Amniotic stem cell (primary cell): ENCODE results near the gene MEIS1.
A peak's percentile ranks its signal among the peaks of the same experiment; 100 is the strongest.

ENCODE experiments used
- DNase-seq: peaks from one replicate; lab custom pipeline; 2025; lab: John Stamatoyannopoulos, UW

Gene MEIS1

GRCh38 chr2:66566726-66567399 lies 131.9 kb downstream of the MEIS1 start:
- DNase-seq = no peak

GRCh38 chr2:66567729-66568128 lies 132.8 kb downstream of the MEIS1 start:
- no peak for DNase-seq

DNA sequence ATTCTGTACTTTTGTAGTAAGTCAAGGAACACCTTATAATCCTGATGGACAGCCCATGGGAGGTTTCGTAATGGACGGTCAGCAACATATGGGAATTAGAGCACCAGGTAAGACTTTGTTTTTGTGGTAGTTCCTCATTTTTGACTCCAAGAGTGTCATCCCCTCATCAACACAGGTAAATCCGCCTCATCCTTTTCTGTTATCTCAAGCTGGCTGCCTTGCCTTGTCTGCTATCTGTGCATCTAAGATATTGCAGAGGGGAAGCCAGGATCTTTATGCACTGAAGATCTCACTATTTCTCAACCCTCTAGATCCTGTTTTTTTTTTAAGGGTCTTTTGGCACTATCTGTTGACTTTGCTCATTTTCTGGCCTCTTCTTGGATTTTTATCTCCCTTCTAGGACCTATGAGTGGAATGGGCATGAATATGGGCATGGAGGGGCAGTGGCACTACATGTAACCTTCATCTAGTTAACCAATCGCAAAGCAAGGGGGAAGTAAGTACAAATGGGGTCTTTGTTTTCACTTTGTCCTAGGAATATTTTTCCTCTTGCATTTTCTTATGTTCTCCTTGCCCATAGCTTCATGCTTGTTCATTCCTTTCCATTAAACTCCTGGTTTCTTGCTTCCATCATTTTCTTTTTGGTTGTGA lies 133.8 kb downstream of the MEIS1 start:
- DNase-seq = no peak

DNA sequence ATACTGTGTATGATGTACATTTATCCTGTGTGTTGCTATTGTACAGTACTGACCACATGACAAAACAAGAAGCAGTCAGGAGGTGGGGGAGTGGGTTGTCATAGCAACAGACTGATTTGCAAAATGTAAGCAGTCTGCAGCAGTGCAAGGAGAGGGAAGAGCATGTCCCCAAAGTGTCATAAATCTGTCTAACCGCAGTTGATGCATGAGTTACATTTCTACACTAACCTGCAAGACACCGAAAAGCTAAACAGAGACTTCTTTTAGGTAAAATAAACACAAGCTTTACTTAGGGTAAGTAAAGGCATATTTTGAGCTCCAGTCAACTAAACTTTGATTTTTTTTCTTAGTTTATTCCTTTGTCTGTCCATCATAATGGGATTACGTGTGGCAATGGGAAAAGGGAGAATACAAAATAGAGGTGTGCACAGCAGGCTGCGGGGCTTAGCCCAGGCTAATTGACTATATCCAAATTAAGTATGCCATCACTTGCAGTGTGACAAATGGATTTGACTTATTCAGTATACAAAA lies 134.5 kb downstream of the MEIS1 start:
- no peak for DNase-seq

- no peak for DNase-seq
These were observed 135.0 kb downstream of the MEIS1 start for GRCh38 chr2:66569974-66570373.

DNA sequence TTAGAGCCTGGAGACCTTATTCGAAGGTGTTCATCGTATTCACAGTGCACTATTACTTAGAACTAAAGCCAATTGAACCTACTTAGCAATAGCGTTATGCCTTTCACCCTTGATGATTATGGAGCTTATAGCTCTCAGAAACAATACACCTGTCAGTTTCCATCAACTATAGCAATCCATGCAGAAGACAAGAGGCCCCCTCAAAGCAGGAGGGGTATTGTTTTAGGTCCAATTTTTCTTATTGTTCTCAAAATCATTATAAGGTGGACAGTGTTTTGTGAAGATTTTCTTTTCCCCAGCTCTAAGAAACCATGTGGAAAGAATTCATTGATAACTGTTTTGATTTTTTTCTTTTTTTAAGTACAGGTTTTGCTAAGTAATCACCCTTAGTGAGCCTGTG lies 135.5 kb downstream of the MEIS1 start:
- DNase-seq = no peak

- DNase-seq = no peak
These were observed 137.0 kb downstream of the MEIS1 start for GRCh38 chr2:66571918-66572317.

GRCh38 chr2:66572391-66572790 lies 137.5 kb downstream of the MEIS1 start:
- no peak for DNase-seq

GRCh38 chr2:66573416-66573815 lies 138.5 kb downstream of the MEIS1 start:
- no peak for DNase-seq

- DNase-seq = no peak
These were observed 138.9 kb downstream of the MEIS1 start for GRCh38 chr2:66573821-66574233.

DNA sequence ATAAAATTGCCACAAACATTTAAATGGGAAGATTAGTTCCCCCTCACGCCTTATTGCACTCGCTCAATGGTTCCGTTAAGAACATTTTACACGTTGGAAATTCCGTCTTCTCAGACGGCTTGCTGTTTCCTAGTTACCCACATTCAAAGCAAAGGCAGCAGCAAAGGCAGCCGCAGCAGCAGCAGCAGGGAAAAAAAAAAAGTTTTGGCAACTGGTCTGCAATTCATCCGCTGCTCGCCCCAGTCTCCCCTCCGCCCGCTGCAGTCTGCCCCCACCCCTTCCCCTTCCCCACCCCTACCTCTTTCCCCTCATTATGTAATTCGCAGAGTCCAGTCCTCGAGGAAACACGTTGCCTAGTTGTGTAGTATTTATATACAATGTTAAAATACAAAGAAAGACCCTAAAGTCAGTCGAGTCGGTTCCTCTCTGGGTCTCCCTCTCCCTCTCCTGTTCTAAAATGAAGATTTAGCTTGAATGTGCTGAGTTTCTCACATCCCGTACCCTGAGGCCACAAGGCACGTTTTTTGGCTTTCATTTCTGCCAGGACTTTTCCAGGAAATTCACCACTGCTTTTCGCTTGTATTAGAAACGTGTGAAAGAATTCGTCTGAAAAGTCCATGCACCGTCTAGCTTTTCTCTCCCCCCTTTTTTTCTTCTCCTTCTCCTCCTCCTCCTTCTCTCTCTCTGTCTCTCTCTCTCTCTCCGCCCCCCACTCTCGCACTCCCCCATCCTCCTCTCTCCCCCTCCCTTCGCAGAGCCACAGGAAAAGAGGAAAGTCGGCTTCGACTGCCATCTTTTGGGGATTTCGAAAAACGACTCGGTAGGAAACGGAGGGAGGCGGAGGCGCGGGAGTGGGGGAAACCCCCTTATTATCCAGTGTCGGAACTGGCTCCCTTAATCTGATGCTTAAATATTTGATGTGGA lies 140.0 kb downstream of the MEIS1 start:
- peak; percentile 54 for DNase-seq

DNA sequence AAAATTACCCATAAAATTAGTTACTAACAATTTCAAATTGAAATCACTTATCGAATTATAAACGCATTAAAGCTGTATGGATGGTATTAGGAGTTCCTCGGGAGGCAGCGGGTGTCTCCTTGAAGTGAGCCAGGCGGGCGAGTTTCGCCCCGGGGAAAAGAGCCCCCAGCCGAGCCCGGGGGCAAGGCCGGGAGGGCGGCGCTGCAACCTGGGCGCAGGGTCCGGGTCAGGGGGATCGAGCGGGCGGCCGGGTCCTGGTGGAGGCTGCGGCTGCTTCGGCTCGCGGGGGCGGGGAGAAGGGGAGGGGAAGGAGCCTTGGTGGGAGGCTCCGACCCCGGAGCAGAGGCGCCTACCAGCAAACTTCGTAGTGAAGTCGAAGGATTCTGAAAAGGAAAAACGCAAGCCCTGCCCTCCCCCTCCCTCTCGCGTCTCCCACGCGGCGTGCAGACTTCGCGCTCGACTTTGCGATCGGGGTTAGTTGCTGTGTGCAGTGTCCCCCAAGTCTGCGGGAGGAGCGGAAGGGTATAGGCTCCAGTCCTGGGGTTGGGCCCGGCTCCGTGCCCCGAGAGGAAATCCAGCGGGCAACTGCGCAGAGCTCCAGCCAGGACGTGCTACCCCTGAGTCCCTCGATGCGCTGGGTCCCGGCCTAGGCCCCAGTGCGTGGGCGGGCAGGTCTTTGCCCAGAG lies 140.8 kb downstream of the MEIS1 start:
- DNase-seq = no peak

- DNase-seq = no peak
These were observed 141.3 kb downstream of the MEIS1 start for GRCh38 chr2:66576311-66576560.

DNA sequence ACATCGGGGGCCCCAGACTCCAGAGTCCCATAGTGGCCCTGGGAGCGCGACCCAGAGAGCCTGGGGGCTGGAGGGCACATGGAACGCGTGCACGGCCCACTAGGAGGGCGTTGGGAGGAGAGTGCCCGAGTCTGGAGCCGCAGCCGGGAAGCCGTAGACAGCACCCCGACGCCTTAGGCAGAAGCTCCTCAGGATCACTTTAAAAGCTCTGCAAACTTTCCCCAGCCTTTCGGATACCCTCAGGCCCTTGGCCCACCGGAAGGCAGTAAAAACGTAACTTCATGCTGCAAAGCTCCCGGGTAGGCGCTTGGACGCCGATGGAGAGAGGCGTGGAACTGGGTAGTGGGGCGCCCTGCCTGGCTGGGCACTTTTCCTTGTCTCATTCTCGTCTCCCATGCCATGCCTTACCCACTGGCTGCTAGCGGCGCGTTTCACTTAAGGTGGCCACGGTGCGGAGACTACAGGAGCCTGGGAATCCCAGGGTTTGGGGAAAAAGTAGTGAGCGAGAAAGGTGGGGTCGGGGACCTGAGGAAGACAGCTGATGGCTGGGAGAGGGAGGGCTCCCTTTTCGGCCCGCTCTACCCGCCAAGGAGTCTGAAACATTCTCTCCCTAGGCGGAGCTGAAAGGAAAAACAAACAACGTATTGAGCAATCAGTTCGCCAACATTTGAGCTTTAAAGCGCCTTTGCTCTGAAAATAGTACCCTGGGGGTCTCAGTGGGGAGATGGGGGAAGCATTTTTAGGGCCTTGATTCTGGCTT lies 141.8 kb downstream of the MEIS1 start:
- no peak for DNase-seq

GRCh38 chr2:66577321-66578053 lies 142.6 kb downstream of the MEIS1 start:
- no peak for DNase-seq

DNA sequence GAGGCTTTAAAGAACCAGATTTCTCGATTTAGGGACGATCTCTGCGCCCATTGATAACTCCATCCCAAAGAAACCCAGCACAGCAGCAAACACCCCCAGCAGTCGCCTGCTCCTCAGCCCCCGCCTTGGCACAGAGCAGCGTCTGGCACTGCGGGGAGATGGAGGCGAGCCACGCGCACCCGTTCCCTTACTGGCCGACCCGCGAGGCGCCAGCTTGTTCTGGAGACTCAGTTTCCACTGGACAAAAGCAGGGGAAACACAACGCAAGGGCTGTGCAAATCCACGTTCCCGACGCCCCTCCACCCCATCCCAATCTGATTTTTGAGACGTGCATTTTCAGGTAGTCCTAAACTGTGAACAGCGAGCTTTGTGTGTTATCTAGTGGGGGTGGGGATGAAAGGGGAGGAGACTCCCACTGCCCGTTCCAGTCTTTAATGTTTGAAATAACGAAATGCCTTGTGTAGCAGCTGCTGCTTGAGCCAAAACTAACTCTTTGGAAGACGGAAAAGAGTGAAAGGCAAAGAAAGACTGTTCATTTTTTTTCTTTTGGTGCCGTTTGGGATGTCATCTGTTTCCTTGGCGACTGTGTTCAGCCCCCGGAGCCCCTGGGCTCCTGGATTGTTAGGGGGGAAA lies 143.2 kb downstream of the MEIS1 start:
- DNase-seq = no peak

GRCh38 chr2:66578687-66579106 lies 143.8 kb downstream of the MEIS1 start:
- no peak for DNase-seq

DNA sequence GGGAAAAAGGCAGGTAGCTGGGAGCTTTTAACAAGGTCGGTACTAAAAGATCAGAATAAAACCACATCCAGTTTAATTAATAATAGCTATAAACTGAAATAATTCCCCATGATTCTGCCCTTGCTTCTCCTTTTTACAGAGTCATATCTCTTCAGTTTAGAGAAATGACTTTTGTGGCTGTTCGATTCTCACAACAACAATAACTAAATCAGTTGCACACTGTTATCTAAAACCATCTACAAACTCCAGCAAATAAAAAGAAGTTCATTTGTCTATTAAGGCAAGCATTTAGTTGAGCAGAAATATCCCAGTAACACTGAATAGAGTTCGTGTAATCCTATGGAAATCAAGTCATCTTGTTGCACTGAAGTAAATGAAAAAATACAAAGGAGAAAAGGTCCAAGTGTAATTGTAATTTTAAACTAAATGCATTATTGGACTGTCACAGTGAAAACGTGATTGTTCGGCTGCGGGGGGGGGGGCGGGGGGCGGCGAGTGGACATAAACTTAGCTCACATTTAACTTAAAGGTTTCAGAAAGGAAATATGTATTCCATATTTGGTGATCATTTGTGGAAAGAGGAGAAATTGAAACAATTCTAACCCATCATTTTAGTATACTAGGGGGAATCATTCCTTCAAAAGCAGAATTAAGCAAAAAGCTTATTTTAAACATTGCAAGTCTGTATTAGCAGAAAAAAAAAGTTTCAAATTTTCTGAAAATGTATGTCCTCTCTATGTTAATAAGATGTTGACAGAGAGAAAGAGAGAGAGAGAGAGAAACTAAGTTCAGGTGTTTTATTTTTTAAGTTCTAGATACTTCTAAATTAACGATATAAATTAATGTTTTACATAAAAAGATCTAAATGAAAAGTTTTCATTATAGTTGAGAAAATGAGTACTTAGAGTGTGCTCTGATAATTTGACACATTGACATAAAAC lies 144.5 kb downstream of the MEIS1 start:
- no peak for DNase-seq
